Lung (tissue), 12 donors: ENCODE measurements around the gene ERBB4. TPM values are rescaled to one million over a fixed set of nuclear protein-coding genes. Genes with fewer than 3 reads are reported as not detected.

ENCODE experiments used
- ATAC-seq: fragments of 200-7000 bp; cut with Tn5 transposase; one replicate; pipeline ENCODE4 v1.9.1; 2020; ENCODE audit warnings: moderate number of reproducible peaks; ENCODE audit not compliant: insufficient read depth, low FRiP score
- DNase-seq, 3 donors: peaks; one replicate each; pipeline ENCODE4 v3.0.0-alpha.2; 2013 to 2017
- H3K27ac ChIP-seq, 2 donors: one replicate each; pipeline ENCODE4 v1.5.1; 2013; ENCODE audit warnings: mild to moderate bottlenecking in 2 of 2, moderate library complexity in 2 of 2, control low read depth in 1 of 2, inconsistent platforms in 1 of 2, low read depth in 1 of 2, low read length in 1 of 2
- H3K27me3 ChIP-seq, 3 donors: one replicate each; pipeline ENCODE4 v1.5.1; 2013; ENCODE audit warnings: low read length in 2 of 3; ENCODE audit not compliant: control insufficient read depth in 3 of 3, insufficient read depth in 3 of 3
- H3K36me3 ChIP-seq, 4 donors: one replicate each; pipeline ENCODE4 v1.5.1; 2013; ENCODE audit warnings: low read length in 4 of 4, mild to moderate bottlenecking in 1 of 4, moderate library complexity in 1 of 4; ENCODE audit not compliant: control insufficient read depth in 4 of 4, insufficient read depth in 4 of 4
- H3K4me1 ChIP-seq, 5 donors: one replicate each; pipeline ENCODE4 v1.5.1; 2013; ENCODE audit warnings: low read length in 5 of 5, mild to moderate bottlenecking in 2 of 5, moderate library complexity in 1 of 5; ENCODE audit not compliant: control insufficient read depth in 5 of 5, insufficient read depth in 5 of 5
- H3K4me3 ChIP-seq: one replicate; pipeline ENCODE4 v1.5.1; 2013; ENCODE audit warnings: mild to moderate bottlenecking, control low read depth, moderate library complexity
- H3K9ac ChIP-seq, 2 donors: one replicate each; pipeline ENCODE4 v1.5.1; 2013; ENCODE audit warnings: low read length in 2 of 2, control low read depth in 1 of 2; ENCODE audit not compliant: insufficient read depth in 1 of 2
- H3K9me3 ChIP-seq, 4 donors: one replicate each; pipeline ENCODE4 v1.5.1; 2013; ENCODE audit warnings: low read length in 3 of 4, mild to moderate bottlenecking in 1 of 4, moderate library complexity in 1 of 4; ENCODE audit not compliant: control insufficient read depth in 4 of 4, insufficient read depth in 3 of 4
- CTCF ChIP-seq: IDR thresholded peaks from 2 replicates; pipeline ENCODE4 v1.5.1; 2012; ENCODE audit warnings: mild to moderate bottlenecking; ENCODE audit errors: control extremely low read depth, extremely low read depth
- WGBS, 2 donors: extraction: QIAGEN DNeasy Blood & Tissue Kit; methylation state at CpG; one replicate each; pipeline ENCODE4 v1.1.7; 2013; 5-methylcytosine and 5-hydroxymethylcytosine counted together
- polyA plus RNA-seq, 2 donors: library from polyadenylated mRNA; stranded (reverse); fragments of 200-250 nt; gene quantifications; one replicate each; pipeline ENCODE4 v1.2.1, GENCODE V29; 2013
- total RNA-seq, 2 donors: library from RNA; depleted of rRNA in 1 of 2; stranded (reverse); fragments of >200 nt in 1 of 2; gene quantifications; one replicate each; pipeline ENCODE4 v1.2.1, GENCODE V29; 2014 to 2021
- donor health status: control.
- donor health status: control.
- donor health status: Bipolar disorder and iron deficiency.
- donor health status: healthy.
- donor health status: DM: yes; HTN: yes; CAD: no.

Gene ERBB4
- total and polyA plus RNA-seq, 4 donors: 0.41 to 16.8 (median 5.3) TPM

DNA sequence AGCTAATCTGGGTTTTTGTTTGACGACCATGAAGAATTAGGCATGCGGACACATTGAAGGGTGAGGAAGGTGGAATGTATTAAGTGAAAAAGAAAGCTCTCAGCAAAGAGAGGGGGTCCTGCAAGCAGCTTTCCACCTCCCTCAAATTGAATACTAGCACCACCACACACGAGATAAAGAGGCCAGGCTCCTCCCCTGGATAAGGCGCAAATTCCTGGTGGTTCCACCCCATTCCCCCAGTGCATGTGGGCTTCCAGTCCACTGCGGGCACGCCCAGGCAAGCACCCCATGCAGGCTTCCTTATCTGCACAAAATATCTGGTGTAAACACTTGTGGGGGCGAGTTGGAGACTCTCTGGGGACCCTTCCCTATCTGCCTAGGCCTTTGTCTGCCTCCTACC lies 1124.9 kb downstream of the ERBB4 start:
- no peaks in the 10 kb centered on the region for H3K27me3 ChIP-seq
- no peaks in the 10 kb centered on the region for H3K4me1 ChIP-seq
- WGBS, 2 donors: 87 to 91% methylated on average over 7 of the region's 7 CpGs
- H3K9ac ChIP-seq: no peak overlapping the region
- ATAC-seq (no peak), DNase-seq (no peak)
- peaks cover 0 to 3% (median 0%) of the 10 kb centered on the region in 4 donors for H3K9me3 ChIP-seq
- no peak for TF ChIP-seq CTCF
- no peak overlapping the region for H3K4me3 ChIP-seq
- H3K36me3 ChIP-seq: no peaks in the 10 kb centered on the region
- H3K27ac ChIP-seq: no peak overlapping the region

DNA sequence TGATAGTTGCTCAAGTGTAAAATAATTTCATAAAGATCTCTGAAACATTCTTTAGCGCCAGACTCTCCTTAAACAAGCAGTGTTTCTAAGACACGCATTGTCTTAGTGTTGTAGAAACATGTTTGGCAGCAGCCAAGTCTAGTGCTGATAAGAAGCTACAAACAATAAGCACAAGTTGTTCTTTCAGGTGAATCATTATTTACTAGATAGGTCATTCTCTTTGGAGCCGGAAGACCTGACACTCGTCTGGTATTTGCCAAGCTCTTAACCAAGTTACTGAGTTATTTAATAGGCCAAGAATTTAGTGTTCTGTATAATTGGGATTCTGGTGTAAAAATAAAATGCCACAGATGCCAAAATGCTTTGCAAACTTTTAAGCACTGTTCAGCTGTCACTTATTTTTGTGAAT lies 1130.1 kb downstream of the ERBB4 start:
- no peak overlapping the region for H3K9ac ChIP-seq
- no peak overlapping the region for H3K4me3 ChIP-seq
- no peak for TF ChIP-seq CTCF
- ATAC-seq (peak; percentile 80), DNase-seq (peak in 1 of 3 donors; percentile 3)
- peaks cover 0 to 2% (median 0%) of the 10 kb centered on the region in 5 donors for H3K4me1 ChIP-seq
- H3K27ac ChIP-seq: peak overlapping the region in 1 of 2 donors; percentile 66
- WGBS, 2 donors: 34 to 51% methylated on average over 4 of the region's 4 CpGs
- no peaks in the 10 kb centered on the region for H3K27me3 ChIP-seq
- H3K9me3 ChIP-seq: no peaks in the 10 kb centered on the region
- no peaks in the 10 kb centered on the region for H3K36me3 ChIP-seq

- Histone ChIP-seq H3K4me1 (peaks cover 0 to 2% (median 0%) of the 10 kb centered on the region in 5 donors), H3K9ac (no peak overlapping the region), H3K27me3 (no peaks in the 10 kb centered on the region), H3K4me3 (no peak overlapping the region), H3K27ac (no peak overlapping the region), H3K9me3 (no peaks in the 10 kb centered on the region), H3K36me3 (no peaks in the 10 kb centered on the region)
- TF ChIP-seq CTCF: no peak
- no peak for DNase-seq
- no peak for ATAC-seq
- WGBS, 2 donors: 83 to 87% methylated on average over 3 of the region's 3 CpGs
Observed at GRCh38 chr2:211407076-211407475, 1131.5 kb downstream of the ERBB4 start.

GRCh38 chr2:211405036-211405435 lies 1133.6 kb downstream of the ERBB4 start:
- no peak for TF ChIP-seq CTCF
- 87 to 90% methylated on average over 4 of the region's 4 CpGs for WGBS, 2 donors
- no peak overlapping the region for H3K9ac ChIP-seq
- ATAC-seq (no peak), DNase-seq (no peak)
- no peaks in the 10 kb centered on the region for H3K36me3 ChIP-seq
- H3K9me3 ChIP-seq: no peaks in the 10 kb centered on the region
- H3K4me3 ChIP-seq: no peak overlapping the region
- peaks cover 0 to 2% (median 0%) of the 10 kb centered on the region in 5 donors for H3K4me1 ChIP-seq
- H3K27ac ChIP-seq: no peak overlapping the region
- H3K27me3 ChIP-seq: no peaks in the 10 kb centered on the region
